Measurements from ENCODE around the gene PTGIS. TPM values are rescaled to one million over a fixed set of nuclear protein-coding genes. Genes with fewer than 3 reads are reported as not detected.

PTGIS gene
- total and polyA plus RNA-seq, 8 donors, result 4.9 to 84.8 (median 14.9) TPM

GRCh38 chr20:49583669-49584417 is 15.9 kb upstream of the PTGIS start:
- Histone ChIP-seq H3K36me3 (no peaks in the 10 kb centered on the region), H3K4me1 (peaks cover 42 to 74% (median 59%) of the 10 kb centered on the region in 4 donors), H3K9me3 (peaks cover 0 to 6% (median 3%) of the 10 kb centered on the region in 4 donors), H3K27ac (peak overlapping the region; percentile 73 to 88 (median 84)), H3K27me3 (no peaks in the 10 kb centered on the region), H3K4me3 (no peak overlapping the region)
- 22 to 41% (median 27%) methylated on average over 12 of the region's 12 CpGs for WGBS, 5 donors
- peak; percentile 89 to 90 for DNase-seq
- TF ChIP-seq POLR2AphosphoS5 (IDR thresholded peaks at IDR 0.05) (peak; percentile 91 to 95 (median 91)), CTCF (IDR thresholded peaks at IDR 0.05) (no peak), EP300 (IDR thresholded peaks at IDR 0.05) (peak; percentile 63)
- intact Hi-C loops (cut with DNase I; ENCODE audit: low total_unique reads), result no loop called here

GRCh38 chr20:49583343-49583668 is 15.4 kb upstream of the PTGIS start:
- no peaks in the 10 kb centered on the region for H3K36me3 ChIP-seq
- peaks cover 0 to 6% (median 3%) of the 10 kb centered on the region in 4 donors for H3K9me3 ChIP-seq
- intact Hi-C loops (cut with DNase I; ENCODE audit: low total_unique reads), result no loop called here
- H3K4me3 ChIP-seq, result no peak overlapping the region
- TF ChIP-seq CTCF (IDR thresholded peaks at IDR 0.05) (no peak), POLR2AphosphoS5 (IDR thresholded peaks at IDR 0.05) (no peak), EP300 (IDR thresholded peaks at IDR 0.05) (no peak), POLR2A (IDR thresholded peaks at IDR 0.05) (no peak)
- whole genome bisulfite sequencing, 5 donors, result 32 to 74% (median 56%) methylated on average over 4 of the region's 4 CpGs
- H3K4me1 ChIP-seq, result peaks cover 42 to 74% (median 59%) of the 10 kb centered on the region in 4 donors
- H3K27me3 ChIP-seq, result no peaks in the 10 kb centered on the region
- peak overlapping the region; percentile 63 to 88 (median 77) for H3K27ac ChIP-seq
- DNase-seq, result no peak

GRCh38 chr20:49582413-49583334 is 14.7 kb upstream of the PTGIS start:
- Histone ChIP-seq H3K4me1 (peaks cover 42 to 72% (median 59%) of the 10 kb centered on the region in 4 donors), H3K4me3 (no peak overlapping the region), H3K9me3 (peaks cover 0 to 6% (median 3%) of the 10 kb centered on the region in 4 donors), H3K27me3 (no peaks in the 10 kb centered on the region), H3K27ac (peak overlapping the region; percentile 63 to 88 (median 77)), H3K36me3 (no peaks in the 10 kb centered on the region)
- intact Hi-C loops (cut with DNase I; ENCODE audit: low total_unique reads), result no loop called here
- WGBS, 5 donors, result 91 to 98% (median 94%) methylated on average over 10 of the region's 10 CpGs
- no peak for DNase-seq
- TF ChIP-seq POLR2A (IDR thresholded peaks at IDR 0.05), result no peak

GRCh38 chr20:49581482-49581881 is 13.5 kb upstream of the PTGIS start:
- Histone ChIP-seq H3K27me3 (no peaks in the 10 kb centered on the region), H3K36me3 (no peaks in the 10 kb centered on the region), H3K4me1 (peaks cover 42 to 71% (median 57%) of the 10 kb centered on the region in 4 donors), H3K9me3 (peaks cover 0 to 6% (median 4%) of the 10 kb centered on the region in 4 donors), H3K4me3 (no peak overlapping the region), H3K27ac (peak overlapping the region in 4 of 5 donors; percentile 66 to 78 (median 74))
- intact Hi-C loops (cut with DNase I; ENCODE audit: low total_unique reads), result no loop called here
- WGBS, 5 donors, result 93 to 100% (median 100%) methylated on average over 1 of the region's 1 CpG
- no peak for DNase-seq
- TF ChIP-seq POLR2AphosphoS5 (IDR thresholded peaks at IDR 0.05) (no peak), EP300 (IDR thresholded peaks at IDR 0.05) (no peak), CTCF (IDR thresholded peaks at IDR 0.05) (no peak), POLR2A (IDR thresholded peaks at IDR 0.05) (no peak)
